Frontal cortex (tissue), 4 donors: ENCODE measurements around the gene ADAMTS9. TPM values are rescaled to one million over a fixed set of nuclear protein-coding genes. Genes with fewer than 3 reads are reported as not detected.

Experiments used
- DNase-seq, 2 donors: peaks; one replicate each; pipeline ENCODE4 v3.0.0; 2012; ENCODE audit warnings: low spot score in 2 of 2
- FAIRE-seq: peaks from 2 replicates; lab custom pipeline; 2012; peaks lifted over from hg19 to GRCh38; lab: Jason Lieb, UNC
- total RNA-seq: library from RNA; depleted of rRNA; stranded (reverse); fragments of >200 nt; gene quantifications from one replicate; pipeline ENCODE4 v1.2.3, GENCODE V29; 2014
- donor health status: control.
- donor health status: control.
- donor health status: control.

ADAMTS9 gene
- total RNA-seq, 1 donor from 2014 or later = 24.1 TPM

DNA sequence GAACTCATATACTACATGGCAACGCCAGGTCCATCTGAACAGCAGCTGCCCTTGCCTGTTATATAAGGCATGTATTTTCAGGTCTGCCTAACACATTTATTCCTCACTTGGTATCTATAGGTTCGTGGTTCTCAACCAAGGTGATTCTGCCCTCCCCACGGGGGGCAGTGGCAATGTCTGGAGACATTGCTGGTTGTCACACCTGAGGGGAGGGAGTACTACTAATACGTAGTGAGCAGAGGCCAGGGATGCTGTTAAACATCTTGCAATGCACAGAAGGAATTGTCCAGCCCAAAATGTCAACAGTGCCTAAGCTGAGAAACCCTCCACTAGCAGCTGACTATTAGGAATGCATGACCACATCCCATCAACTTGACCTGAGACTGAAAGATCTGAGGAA lies 32.6 kb downstream of the ADAMTS9 start:
- DNase-seq = no peak
- no peak for FAIRE-seq

DNA sequence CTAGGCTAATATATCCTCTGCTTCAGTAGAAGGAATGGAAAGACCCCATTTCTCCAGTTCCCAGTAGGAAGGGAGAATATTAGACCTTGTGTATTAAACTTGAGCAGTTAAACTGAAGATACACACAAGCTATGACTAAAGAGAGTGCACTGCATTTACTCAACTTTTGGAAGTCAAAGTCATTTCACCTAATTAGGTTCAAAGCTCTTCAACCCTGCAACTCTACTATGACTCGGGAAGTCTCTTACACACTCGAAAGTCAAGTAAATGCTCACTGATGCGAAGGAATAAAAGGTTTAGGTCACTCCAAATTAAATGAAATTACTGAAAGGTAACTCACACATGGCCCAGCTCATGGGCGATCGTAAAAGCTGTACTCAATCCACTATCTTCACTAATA lies 33.8 kb downstream of the ADAMTS9 start:
- FAIRE-seq (no peak), DNase-seq (no peak)

DNA sequence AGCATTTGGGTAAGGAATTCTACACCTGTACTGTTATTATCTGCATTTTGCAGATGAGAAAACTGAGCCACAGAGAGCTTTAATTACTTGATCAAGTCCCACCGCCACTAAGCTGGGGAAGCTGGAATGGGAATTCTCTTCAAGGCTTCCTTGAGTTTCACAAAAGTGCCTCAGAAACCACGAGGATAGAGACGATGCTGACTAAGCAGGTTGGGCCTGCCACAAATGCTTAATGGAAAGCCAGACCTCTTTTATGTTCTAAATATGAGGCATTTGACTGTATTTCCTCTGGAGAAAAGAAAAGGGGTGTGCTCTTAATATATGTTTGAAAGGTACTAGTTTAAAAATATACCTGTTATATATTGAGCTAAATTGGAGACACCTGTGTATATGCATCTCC lies 34.7 kb downstream of the ADAMTS9 start:
- FAIRE-seq (no peak), DNase-seq (no peak)

DNA sequence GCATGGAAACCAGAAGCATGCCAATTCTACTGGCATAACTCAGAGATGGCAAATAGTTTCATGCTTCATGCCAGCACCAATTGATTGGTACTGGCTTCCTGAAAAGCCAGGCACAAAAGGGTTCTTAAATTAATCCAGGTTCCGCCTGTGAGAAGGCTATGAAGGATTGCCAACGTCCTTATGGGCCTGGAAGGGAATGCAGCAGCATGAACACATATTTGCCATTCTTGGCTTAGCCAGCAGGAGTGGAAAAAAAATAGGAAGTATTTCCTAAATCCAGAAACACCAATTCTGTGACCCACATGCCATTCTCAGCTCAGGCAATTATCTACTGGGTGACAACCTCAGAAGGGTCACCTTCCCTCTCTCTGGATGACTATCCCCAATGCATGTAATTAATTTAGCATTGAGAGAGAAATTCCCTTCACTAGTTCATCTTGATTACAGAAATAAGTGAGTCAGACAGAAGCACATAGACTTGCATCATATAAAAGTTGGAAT lies 36.0 kb downstream of the ADAMTS9 start:
- no peak for DNase-seq
- FAIRE-seq = no peak

DNA sequence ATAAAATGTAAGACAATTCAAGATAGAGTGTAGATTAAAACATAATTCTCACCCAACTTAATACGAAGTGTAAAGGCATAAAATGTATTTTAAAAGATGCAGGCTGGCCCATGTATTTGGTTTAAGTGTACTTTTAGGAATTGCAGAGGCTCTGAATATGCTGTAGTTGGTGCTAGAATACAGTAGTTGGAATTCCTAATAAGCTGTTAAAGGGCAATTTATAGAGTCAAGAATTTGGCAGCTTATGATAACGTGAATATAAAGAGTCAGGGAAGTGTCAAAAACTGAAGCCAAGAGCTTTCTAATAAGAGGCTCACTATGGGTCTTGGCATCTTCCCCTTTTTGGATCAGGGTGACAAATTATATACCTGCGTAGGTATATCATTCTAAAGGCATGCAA lies 36.5 kb downstream of the ADAMTS9 start:
- FAIRE-seq (no peak), DNase-seq (no peak)

DNA sequence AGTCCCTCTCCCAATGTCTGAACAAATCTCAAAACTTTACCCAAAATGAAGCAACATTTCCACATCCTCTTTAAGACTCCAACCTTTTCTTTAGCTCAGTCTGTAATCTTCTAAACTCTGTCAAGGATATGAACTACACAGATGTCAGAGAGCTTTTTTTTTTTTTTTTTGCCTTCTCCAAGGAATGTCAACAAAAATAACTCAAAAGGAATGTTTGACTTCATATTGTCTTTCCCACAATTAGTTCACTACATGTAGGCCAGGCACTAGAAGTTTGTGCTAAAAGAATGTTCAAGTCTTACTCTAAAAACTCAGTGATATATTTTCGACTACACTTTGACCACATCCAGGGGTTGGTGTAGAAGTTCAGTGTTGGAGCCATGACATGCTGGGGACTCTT lies 37.1 kb downstream of the ADAMTS9 start:
- DNase-seq (no peak), FAIRE-seq (no peak)

DNA sequence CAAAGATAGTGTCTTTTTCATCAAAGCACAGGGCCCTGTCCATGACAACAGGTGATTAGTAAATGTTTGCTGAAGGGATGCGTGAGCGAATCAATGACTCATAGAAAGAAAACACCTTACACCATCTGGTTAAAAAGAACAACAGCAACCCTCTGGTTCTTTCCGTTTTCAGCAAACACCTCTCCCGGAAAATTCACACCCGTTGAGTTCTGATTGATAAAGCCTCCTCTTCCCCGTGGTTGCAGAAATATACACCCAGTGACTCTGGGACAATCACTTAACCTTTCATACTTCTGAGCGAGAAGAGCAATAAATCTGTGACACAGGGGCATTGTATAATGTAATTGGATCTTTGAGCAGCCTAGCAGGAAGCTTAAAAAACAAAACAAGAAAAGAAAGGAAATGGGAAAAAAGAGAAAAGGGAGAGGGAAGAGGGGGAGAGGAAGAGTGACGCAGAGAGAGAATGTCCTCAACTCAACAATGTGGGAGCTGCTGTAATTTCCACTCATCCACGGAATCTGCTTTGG lies 37.6 kb downstream of the ADAMTS9 start:
- no peak for DNase-seq
- no peak for FAIRE-seq

DNA sequence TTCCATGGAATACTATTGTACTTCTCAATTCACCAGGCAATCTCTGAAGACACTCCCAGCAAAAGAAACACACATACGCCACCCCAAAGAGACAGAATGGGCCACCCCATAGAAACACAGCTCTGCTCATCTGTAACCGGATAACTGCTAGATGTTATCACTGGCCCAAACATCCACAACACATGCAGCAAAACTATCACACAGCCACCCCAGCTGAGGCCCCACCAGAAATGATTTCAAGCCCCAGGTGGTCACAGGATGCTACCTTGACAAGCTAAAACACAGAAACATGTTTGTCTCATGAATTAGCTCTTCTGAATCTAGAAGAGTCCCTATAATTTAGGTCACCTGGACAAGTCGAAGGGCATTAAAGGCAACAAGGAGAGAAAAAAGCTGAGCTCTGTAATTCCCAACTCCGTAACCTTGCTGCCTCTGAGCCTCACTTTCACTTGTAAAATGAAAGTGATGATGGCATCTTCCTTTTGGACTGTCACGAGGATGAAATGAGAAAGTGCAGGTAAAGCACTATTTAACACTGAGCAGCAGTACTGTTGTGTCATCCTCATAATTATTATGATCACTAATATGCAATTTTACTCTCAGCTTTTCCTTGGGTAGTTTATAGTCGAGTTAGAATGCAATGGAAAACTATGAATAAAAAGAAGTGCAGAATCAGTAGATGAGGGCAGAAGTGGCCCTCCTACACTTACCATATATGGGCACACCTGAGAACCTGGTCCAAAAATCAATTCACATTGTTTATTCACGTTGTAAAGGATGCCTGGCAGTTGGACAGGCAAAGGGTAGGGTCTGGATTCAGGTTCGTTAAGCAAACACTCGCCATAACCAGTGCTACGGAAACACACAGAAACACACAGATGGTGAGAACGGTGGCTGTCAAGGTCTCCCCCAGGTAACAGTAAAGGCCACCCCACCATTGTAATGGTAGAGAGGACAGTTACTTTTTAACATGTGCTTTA lies 38.6 kb downstream of the ADAMTS9 start:
- FAIRE-seq = no peak

DNA sequence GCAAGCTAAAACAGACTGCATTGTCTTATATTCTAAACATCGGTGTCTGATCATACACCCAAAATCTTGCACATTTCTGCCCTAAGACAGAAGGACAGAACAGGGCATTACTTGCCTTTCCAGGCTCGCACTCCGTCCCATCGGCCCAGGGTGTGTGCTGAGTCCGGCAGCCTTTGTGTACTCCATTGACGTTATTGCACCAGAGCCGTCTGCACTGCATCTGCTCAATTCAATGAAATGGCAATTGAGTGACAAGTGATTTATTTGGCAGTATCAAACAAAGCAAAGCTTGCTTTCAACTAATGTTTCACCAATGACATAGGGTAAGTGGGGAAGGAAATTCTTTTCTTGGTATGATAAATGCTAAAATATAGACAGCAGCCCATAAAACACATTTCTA lies 40.0 kb downstream of the ADAMTS9 start:
- no peak for DNase-seq
- FAIRE-seq = no peak

More for the DNA sequence above, 38.6 kb downstream of the ADAMTS9 start:
- DNase-seq = no peak

DNA sequence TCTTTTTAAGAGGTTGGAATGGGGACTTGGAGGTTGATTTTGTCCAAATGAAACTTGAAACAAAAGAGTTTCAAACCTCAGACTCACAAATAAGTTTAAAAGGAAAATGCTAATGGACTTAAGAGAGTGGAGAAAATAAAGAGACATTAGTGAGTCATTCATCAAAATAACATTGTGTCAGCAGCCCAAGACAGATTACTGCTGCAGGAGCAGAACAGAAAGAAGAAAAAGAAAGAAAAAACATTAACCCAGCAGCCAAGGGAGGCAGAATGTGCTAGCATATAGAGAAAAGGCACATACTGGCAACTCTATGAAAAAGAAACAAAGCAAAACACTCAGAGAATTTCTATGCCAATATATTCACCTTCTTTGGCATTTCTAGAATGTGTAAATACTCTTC lies 42.6 kb downstream of the ADAMTS9 start:
- DNase-seq (no peak), FAIRE-seq (no peak)

DNA sequence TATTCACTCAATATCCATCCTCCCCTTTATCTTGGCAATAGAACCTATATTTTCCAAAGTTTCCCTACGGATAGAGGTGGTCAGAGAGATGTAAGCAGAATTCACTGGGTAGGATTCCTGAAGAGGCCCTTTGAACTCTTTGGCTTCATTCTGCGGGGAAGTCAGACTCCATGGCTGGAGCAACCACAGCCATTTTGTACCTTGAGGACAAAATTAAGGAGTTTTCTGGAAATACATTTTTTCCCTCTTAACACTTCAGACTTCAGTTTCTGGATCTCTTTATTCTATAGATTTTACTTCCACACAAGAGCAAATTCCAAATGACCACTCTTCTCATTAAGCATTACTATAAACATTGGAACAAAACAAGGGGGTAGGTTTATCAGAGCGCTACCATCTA lies 43.3 kb downstream of the ADAMTS9 start:
- DNase-seq (no peak), FAIRE-seq (no peak)

DNA sequence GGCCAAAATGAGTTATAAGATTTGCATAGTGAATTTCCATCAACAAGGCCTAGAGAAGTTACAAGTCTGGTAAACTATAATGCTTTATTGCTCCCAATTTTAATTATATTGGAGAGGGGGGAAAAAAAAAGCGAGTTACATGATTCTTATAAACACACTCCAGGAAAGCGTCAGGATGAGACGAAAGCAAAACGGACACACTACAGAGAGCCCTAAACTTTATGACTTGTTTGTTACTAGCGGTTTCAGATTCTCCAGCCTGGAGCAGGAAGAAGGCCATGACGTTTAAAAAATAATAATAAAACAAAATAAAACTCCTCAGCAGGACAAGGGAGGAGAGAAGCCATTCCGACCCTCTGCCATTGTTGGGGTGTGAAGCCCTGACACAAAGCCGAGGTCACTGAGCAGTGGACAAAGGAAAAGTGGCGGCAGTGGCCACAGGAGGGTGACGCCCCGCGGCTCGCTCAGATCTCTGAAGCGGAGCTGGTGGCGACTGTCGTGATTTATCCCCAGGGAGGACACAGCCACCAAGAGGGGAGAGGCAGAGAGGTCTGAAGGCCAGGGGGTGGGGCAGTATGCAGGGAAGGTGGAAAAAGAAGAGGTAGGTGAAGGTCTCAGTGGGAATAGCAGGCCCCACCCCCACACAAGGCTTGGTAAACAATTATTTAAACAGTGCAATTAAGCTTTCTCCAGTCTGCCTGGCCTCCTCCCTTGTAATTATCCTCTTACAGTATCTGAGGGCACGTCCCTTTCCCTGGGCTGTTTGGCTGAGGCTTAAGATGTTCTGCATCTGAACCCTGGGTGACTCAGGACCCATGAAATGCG lies 45.3 kb downstream of the ADAMTS9 start:
- DNase-seq (no peak), FAIRE-seq (no peak)

DNA sequence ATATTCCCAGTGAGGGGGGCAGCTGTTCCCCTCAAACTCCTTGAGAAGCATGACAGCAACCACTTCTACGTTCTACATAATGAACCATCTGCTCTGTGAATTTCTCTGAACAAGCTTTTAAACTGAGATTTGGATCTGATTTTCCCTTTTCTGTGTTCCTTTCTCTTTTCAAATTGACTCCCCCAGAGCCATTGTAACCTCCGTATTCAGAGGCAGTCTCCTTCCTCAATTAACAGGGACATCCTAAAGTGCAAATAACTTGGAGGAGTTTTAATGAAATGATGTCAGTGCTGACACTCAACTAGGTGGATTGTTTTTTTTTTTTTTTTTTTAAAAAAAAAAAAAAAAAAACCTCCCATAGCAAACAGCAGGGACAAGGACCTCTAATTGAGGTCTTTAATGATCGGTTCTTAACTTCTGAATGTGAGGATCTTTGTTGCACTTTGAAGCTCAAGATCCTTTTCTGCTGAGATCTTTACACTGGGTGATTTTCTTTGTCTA lies 48.8 kb downstream of the ADAMTS9 start:
- FAIRE-seq (no peak), DNase-seq (no peak)

DNA sequence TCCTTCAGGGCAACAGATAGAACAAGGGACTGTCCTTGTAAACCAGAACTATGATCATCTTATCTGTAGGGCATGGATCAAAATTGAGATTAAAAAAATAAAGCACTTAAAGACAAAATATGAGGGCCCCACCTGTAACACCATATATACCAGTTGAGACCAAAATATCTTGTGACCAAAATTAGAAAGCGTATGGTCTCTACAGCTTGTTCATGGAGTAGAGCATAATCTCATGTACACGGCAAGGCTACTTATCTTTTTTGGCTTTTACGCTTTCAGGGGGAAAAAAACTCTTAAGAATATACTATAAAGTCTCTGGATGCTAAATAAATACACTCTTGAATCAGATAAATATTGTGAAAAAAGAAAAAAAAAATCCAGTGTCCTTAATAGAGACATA lies 49.3 kb downstream of the ADAMTS9 start:
- FAIRE-seq (no peak), DNase-seq (no peak)

DNA sequence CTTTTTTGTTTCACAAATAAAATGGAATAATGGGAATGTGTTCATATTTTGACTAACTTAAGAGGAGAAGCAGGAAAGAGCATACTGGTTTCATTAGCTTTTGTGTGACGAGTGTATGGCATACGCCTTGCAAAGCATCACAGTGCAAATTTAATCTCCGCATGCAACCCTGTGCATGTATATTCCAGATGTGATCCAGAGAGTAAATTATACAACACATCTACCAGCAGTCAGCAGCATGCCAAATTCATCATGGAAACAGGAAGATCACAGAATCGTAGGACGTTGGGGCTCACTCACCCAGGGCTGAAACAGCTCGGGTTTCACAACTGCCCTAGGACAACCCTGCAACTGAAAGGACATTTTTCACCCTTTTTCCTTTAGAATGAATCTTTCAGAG lies 53.4 kb downstream of the ADAMTS9 start:
- DNase-seq = no peak
- no peak for FAIRE-seq

DNA sequence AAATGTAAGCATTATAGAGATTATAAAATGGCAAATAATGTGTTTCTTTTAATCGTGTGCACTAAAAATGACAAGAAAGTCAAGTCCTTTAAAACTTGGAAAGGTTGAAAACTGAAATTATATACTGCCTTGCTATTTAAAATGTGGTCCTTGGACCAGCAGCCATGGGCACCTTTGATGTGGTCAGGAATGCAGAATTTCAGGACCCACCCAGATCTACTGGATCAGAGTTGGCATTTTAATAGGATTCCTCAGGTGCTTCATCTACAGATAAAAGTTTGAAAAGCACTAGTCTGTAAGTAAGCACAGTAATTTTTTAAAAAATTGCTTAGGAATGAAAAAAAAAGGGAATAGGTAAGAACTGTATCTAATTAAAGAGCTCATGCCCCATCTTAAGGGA lies 55.8 kb downstream of the ADAMTS9 start:
- DNase-seq = no peak
- no peak for FAIRE-seq

DNA sequence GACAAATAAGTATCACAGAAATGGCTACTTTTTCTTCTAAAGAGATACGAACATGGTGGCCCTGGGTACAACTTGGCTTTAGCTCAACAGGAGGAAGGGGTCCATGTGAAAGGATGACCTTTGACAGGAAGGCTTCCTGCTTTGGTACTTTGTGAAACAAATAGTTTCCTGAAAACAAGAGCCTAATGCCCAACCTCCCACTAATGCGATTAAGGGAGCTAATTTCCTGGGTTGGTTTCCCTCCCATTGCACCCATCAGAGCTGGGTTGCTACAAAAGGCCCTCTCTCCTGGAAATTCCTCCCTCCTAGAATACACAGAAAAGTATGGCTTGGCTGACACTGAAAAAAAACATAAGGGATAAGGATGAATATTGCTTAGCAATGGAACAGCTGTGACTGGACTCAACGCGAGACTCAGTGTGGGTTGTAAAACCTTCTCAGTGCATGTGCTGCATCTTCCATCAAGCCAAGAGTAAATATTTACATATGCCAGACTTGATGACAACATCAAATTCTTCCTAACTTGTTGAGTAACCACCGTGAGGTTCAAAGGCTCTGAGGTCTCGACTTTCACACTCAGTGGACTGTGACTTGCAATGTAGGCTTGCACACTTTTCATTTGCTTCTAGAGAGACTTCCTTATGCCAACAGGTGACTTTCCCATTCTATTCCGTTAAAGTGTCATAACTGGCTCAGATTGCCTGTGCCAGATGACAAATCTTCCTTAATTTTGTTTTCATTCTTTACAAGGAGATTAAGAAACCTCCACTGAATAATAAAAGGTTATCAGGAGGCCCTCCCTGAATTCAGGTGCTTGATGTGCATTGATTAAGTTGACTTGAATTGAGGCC lies 60.1 kb downstream of the ADAMTS9 start:
- FAIRE-seq = no peak
- no peak for DNase-seq

DNA sequence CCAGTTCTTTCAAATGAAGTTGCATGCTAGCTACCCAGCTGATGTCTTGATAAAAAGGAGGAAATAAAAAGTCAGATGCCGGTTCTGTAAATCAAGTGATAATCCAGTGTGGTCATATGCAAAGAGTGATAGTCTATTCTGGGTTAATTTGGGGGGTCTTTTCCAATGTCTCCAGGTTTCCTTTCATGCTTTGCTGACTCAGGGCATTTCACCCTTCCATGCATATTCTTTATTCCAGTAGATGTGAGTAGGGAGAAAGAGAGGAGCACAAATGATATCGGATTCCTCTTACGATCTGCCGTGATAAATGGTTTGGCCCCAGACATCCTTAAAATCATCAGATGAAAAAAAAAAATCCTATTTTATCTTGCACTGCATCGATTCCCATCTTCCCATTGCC lies 60.8 kb downstream of the ADAMTS9 start:
- FAIRE-seq (no peak), DNase-seq (no peak)

DNA sequence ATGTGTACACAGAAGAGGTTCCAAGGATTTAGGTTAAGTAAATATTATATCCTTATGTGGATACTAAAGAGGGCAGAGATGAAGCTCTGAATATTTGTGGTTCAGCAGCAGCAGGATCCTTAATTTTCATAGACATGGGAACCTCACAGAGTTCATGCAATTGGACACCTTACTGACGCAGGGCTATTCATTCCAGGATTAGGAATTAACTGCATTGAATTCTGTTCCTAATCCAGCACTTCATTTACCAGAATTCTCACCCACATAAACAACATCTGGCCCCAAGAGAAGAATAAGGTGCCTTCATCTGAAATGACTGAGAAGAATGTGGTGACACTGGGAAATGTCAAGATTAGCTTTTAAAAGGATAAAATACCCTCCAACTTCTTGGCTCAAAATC lies 62.4 kb downstream of the ADAMTS9 start:
- DNase-seq (no peak), FAIRE-seq (no peak)

DNA sequence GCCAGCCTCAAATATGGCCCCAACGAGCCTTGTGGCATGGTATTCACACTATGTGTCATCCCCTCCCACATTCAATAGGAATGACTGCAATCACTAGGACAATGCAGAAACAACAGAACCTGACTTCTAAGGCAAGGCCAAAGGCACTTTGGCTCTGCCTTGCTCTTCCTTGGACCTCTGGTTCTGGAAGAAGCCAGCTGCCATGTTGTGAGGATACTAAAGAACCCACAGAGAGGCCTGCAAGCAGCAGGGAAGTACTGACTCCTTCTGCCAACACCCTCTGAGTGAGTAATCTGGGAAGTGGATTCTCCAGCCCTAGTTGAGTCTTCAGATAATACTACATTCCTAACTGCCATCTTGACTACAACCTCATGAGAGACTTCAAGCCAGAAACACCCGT lies 64.7 kb downstream of the ADAMTS9 start:
- no peak for FAIRE-seq
- DNase-seq = no peak
